Measurements from ENCODE around the gene THAP4. TPM values are rescaled to one million over a fixed set of nuclear protein-coding genes. Genes with fewer than 3 reads are reported as not detected.

Gene THAP4
- total and polyA plus RNA-seq, 2 donors = 34.0 to 36.8 TPM

- Histone ChIP-seq H3K4me1 (ENCODE audit: control insufficient read depth in 2 of 2, insufficient read depth in 2 of 2, low read length in 2 of 2) (peaks cover 8 to 20% of the 10 kb centered on the region in 2 donors), H3K36me3 (ENCODE audit: control insufficient read depth in 2 of 2, insufficient read depth in 2 of 2, low read length in 1 of 2) (peaks cover 7 to 22% of the 10 kb centered on the region in 2 donors), H3K4me3 (ENCODE audit: low read length in 2 of 2) (no peak overlapping the region), H3K9me3 (ENCODE audit: control insufficient read depth in 2 of 2, insufficient read depth in 1 of 2, low read length in 1 of 2) (no peaks in the 10 kb centered on the region), H3K27me3 (ENCODE audit: control insufficient read depth in 2 of 2, insufficient read depth in 1 of 2, low read length in 1 of 2) (no peaks in the 10 kb centered on the region), H3K27ac (ENCODE audit: low read depth in 1 of 2, low read length in 1 of 2) (no peak overlapping the region)
- DNase-seq (ENCODE audit: low read depth in 6 of 9, low spot score in 9 of 9) = no peak
- WGBS = 98% methylated on average over 13 of the region's 13 CpGs
These were observed 25.9 kb downstream of the THAP4 start for GRCh38 chr2:241611062-241611461.

GRCh38 chr2:241609859-241610793 is 26.8 kb downstream of the THAP4 start:
- Histone ChIP-seq H3K4me3 (ENCODE audit: low read length in 2 of 2) (peak overlapping the region; percentile 41 to 59), H3K9me3 (ENCODE audit: control insufficient read depth in 2 of 2, insufficient read depth in 1 of 2, low read length in 1 of 2) (no peaks in the 10 kb centered on the region), H3K27me3 (ENCODE audit: control insufficient read depth in 2 of 2, insufficient read depth in 1 of 2, low read length in 1 of 2) (no peaks in the 10 kb centered on the region), H3K27ac (ENCODE audit: low read depth in 1 of 2, low read length in 1 of 2) (peak overlapping the region; percentile 13 to 57), H3K4me1 (ENCODE audit: control insufficient read depth in 2 of 2, insufficient read depth in 2 of 2, low read length in 2 of 2) (peaks cover 8 to 20% of the 10 kb centered on the region in 2 donors), H3K36me3 (ENCODE audit: control insufficient read depth in 2 of 2, insufficient read depth in 2 of 2, low read length in 1 of 2) (peaks cover 14 to 23% of the 10 kb centered on the region in 2 donors)
- DNase-seq (ENCODE audit: low read depth in 6 of 9, low spot score in 9 of 9) = peak; percentile 47 to 96 (median 88)
- whole genome bisulfite sequencing = 10% methylated on average over 76 of the region's 76 CpGs

- 66% methylated on average over 10 of the region's 10 CpGs for WGBS
- DNase-seq (ENCODE audit: low read depth in 6 of 9, low spot score in 9 of 9) = no peak
- H3K4me1 ChIP-seq (ENCODE audit: control insufficient read depth in 2 of 2, insufficient read depth in 2 of 2, low read length in 2 of 2) = peaks cover 8 to 22% of the 10 kb centered on the region in 2 donors
These were observed 28.1 kb downstream of the THAP4 start for GRCh38 chr2:241608881-241609280.

GRCh38 chr2:241607162-241607885 is 29.6 kb downstream of the THAP4 start:
- Histone ChIP-seq H3K27me3 (ENCODE audit: control insufficient read depth in 2 of 2, insufficient read depth in 1 of 2, low read length in 1 of 2) (no peaks in the 10 kb centered on the region), H3K9me3 (ENCODE audit: control insufficient read depth in 2 of 2, insufficient read depth in 1 of 2, low read length in 1 of 2) (no peaks in the 10 kb centered on the region), H3K27ac (ENCODE audit: low read depth in 1 of 2, low read length in 1 of 2) (no peak overlapping the region), H3K4me1 (ENCODE audit: control insufficient read depth in 2 of 2, insufficient read depth in 2 of 2, low read length in 2 of 2) (peaks cover 8 to 26% of the 10 kb centered on the region in 2 donors), H3K4me3 (ENCODE audit: low read length in 2 of 2) (no peak overlapping the region), H3K36me3 (ENCODE audit: control insufficient read depth in 2 of 2, insufficient read depth in 2 of 2, low read length in 1 of 2) (peaks cover 18 to 26% of the 10 kb centered on the region in 2 donors)
- no peak for DNase-seq (ENCODE audit: low read depth in 6 of 9, low spot score in 9 of 9)
- WGBS = 98% methylated on average over 27 of the region's 27 CpGs

More at GRCh38 chr2:241608881-241609280, 28.1 kb downstream of the THAP4 start:
- H3K9me3 ChIP-seq (ENCODE audit: control insufficient read depth in 2 of 2, insufficient read depth in 1 of 2, low read length in 1 of 2) = no peaks in the 10 kb centered on the region
- H3K27ac ChIP-seq (ENCODE audit: low read depth in 1 of 2, low read length in 1 of 2) = no peak overlapping the region
- H3K27me3 ChIP-seq (ENCODE audit: control insufficient read depth in 2 of 2, insufficient read depth in 1 of 2, low read length in 1 of 2) = no peaks in the 10 kb centered on the region
- H3K4me3 ChIP-seq (ENCODE audit: low read length in 2 of 2) = no peak overlapping the region
- H3K36me3 ChIP-seq (ENCODE audit: control insufficient read depth in 2 of 2, insufficient read depth in 2 of 2, low read length in 1 of 2) = peaks cover 18 to 23% of the 10 kb centered on the region in 2 donors

- 97% methylated on average over 8 of the region's 8 CpGs for WGBS
- H3K36me3 ChIP-seq (ENCODE audit: control insufficient read depth in 2 of 2, insufficient read depth in 2 of 2, low read length in 1 of 2) = peaks cover 20 to 35% of the 10 kb centered on the region in 2 donors
These were observed 30.8 kb downstream of the THAP4 start for GRCh38 chr2:241606186-241606585.

GRCh38 chr2:241603686-241604085 is 33.3 kb downstream of the THAP4 start:
- no peaks in the 10 kb centered on the region for H3K27me3 ChIP-seq (ENCODE audit: control insufficient read depth in 2 of 2, insufficient read depth in 1 of 2, low read length in 1 of 2)
- no peak overlapping the region for H3K27ac ChIP-seq (ENCODE audit: low read depth in 1 of 2, low read length in 1 of 2)
- H3K9me3 ChIP-seq (ENCODE audit: control insufficient read depth in 2 of 2, insufficient read depth in 1 of 2, low read length in 1 of 2) = no peaks in the 10 kb centered on the region
- peaks cover 0 to 8% of the 10 kb centered on the region in 2 donors for H3K4me1 ChIP-seq (ENCODE audit: control insufficient read depth in 2 of 2, insufficient read depth in 2 of 2, low read length in 2 of 2)
- H3K36me3 ChIP-seq (ENCODE audit: control insufficient read depth in 2 of 2, insufficient read depth in 2 of 2, low read length in 1 of 2) = peaks cover 23 to 35% of the 10 kb centered on the region in 2 donors
- peak in 1 of 9 donors; percentile 20 for DNase-seq (ENCODE audit: low read depth in 6 of 9, low spot score in 9 of 9)
- WGBS = 44% methylated on average over 5 of the region's 5 CpGs
- H3K4me3 ChIP-seq (ENCODE audit: low read length in 2 of 2) = no peak overlapping the region

More at GRCh38 chr2:241606186-241606585, 30.8 kb downstream of the THAP4 start:
- H3K4me1 ChIP-seq (ENCODE audit: control insufficient read depth in 2 of 2, insufficient read depth in 2 of 2, low read length in 2 of 2) = peaks cover 8 to 26% of the 10 kb centered on the region in 2 donors
- H3K4me3 ChIP-seq (ENCODE audit: low read length in 2 of 2) = no peak overlapping the region
- DNase-seq (ENCODE audit: low read depth in 6 of 9, low spot score in 9 of 9) = no peak
- H3K27me3 ChIP-seq (ENCODE audit: control insufficient read depth in 2 of 2, insufficient read depth in 1 of 2, low read length in 1 of 2) = no peaks in the 10 kb centered on the region
- no peaks in the 10 kb centered on the region for H3K9me3 ChIP-seq (ENCODE audit: control insufficient read depth in 2 of 2, insufficient read depth in 1 of 2, low read length in 1 of 2)
- H3K27ac ChIP-seq (ENCODE audit: low read depth in 1 of 2, low read length in 1 of 2) = no peak overlapping the region

- DNase-seq (ENCODE audit: low read depth in 6 of 9, low spot score in 9 of 9) = no peak
- WGBS = 98% methylated on average over 17 of the region's 17 CpGs
- peaks cover 23 to 30% of the 10 kb centered on the region in 2 donors for H3K36me3 ChIP-seq (ENCODE audit: control insufficient read depth in 2 of 2, insufficient read depth in 2 of 2, low read length in 1 of 2)
- no peak overlapping the region for H3K27ac ChIP-seq (ENCODE audit: low read depth in 1 of 2, low read length in 1 of 2)
- H3K27me3 ChIP-seq (ENCODE audit: control insufficient read depth in 2 of 2, insufficient read depth in 1 of 2, low read length in 1 of 2) = no peaks in the 10 kb centered on the region
- peaks cover 0 to 6% of the 10 kb centered on the region in 2 donors for H3K4me1 ChIP-seq (ENCODE audit: control insufficient read depth in 2 of 2, insufficient read depth in 2 of 2, low read length in 2 of 2)
- no peak overlapping the region for H3K4me3 ChIP-seq (ENCODE audit: low read length in 2 of 2)
- H3K9me3 ChIP-seq (ENCODE audit: control insufficient read depth in 2 of 2, insufficient read depth in 1 of 2, low read length in 1 of 2) = no peaks in the 10 kb centered on the region
These were observed 34.2 kb downstream of the THAP4 start for GRCh38 chr2:241602720-241603119.

GRCh38 chr2:241601841-241602240 is 35.1 kb downstream of the THAP4 start:
- 98% methylated on average over 13 of the region's 13 CpGs for WGBS
- Histone ChIP-seq H3K36me3 (ENCODE audit: control insufficient read depth in 2 of 2, insufficient read depth in 2 of 2, low read length in 1 of 2) (peaks cover 23 to 29% of the 10 kb centered on the region in 2 donors), H3K27ac (ENCODE audit: low read depth in 1 of 2, low read length in 1 of 2) (no peak overlapping the region), H3K4me1 (ENCODE audit: control insufficient read depth in 2 of 2, insufficient read depth in 2 of 2, low read length in 2 of 2) (peaks cover 0 to 6% of the 10 kb centered on the region in 2 donors), H3K27me3 (ENCODE audit: control insufficient read depth in 2 of 2, insufficient read depth in 1 of 2, low read length in 1 of 2) (no peaks in the 10 kb centered on the region), H3K9me3 (ENCODE audit: control insufficient read depth in 2 of 2, insufficient read depth in 1 of 2, low read length in 1 of 2) (no peaks in the 10 kb centered on the region), H3K4me3 (ENCODE audit: low read length in 2 of 2) (no peak overlapping the region)
- DNase-seq (ENCODE audit: low read depth in 6 of 9, low spot score in 9 of 9) = no peak

GRCh38 chr2:241599615-241600014 is 37.3 kb downstream of the THAP4 start:
- Histone ChIP-seq H3K36me3 (ENCODE audit: control insufficient read depth in 2 of 2, insufficient read depth in 2 of 2, low read length in 1 of 2) (peaks cover 7 to 36% of the 10 kb centered on the region in 2 donors), H3K27ac (ENCODE audit: low read depth in 1 of 2, low read length in 1 of 2) (no peak overlapping the region), H3K4me1 (ENCODE audit: control insufficient read depth in 2 of 2, insufficient read depth in 2 of 2, low read length in 2 of 2) (peaks cover 0 to 6% of the 10 kb centered on the region in 2 donors), H3K27me3 (ENCODE audit: control insufficient read depth in 2 of 2, insufficient read depth in 1 of 2, low read length in 1 of 2) (no peaks in the 10 kb centered on the region), H3K4me3 (ENCODE audit: low read length in 2 of 2) (no peak overlapping the region), H3K9me3 (ENCODE audit: control insufficient read depth in 2 of 2, insufficient read depth in 1 of 2, low read length in 1 of 2) (no peaks in the 10 kb centered on the region)
- 96% methylated on average over 6 of the region's 6 CpGs for WGBS
- DNase-seq (ENCODE audit: low read depth in 6 of 9, low spot score in 9 of 9) = no peak

Data from thymus (tissue), 11 donors.